SK-N-SH (cell line): ENCODE measurements around the gene TNNC1.

ENCODE experiments used
- NRF1 ChIP-seq: IDR thresholded peaks from 2 replicates; pipeline ENCODE4 v1.6.1; 2012; ENCODE audit warnings: low read depth, mild to moderate bottlenecking, low read length
- RFX5 ChIP-seq: IDR thresholded peaks from 2 replicates; pipeline ENCODE4 v1.6.1; 2012; ENCODE audit warnings: mild to moderate bottlenecking, improper control_type of control experiment, low read length
- TF ChIP-seq, protein P1 (sequence below): fragments of 200-600 bp; sonication (generic); IDR thresholded peaks from 2 replicates; pipeline ENCODE4 v1.6.1; 2017; ENCODE audit warnings: antibody characterized with exemption, mild to moderate bottlenecking, moderate library complexity
- TF ChIP-seq, protein P2 (sequence below): fragments of 150-350 bp; IDR thresholded peaks from 2 replicates; pipeline ENCODE4 v1.6.1; 2017; ENCODE audit warnings: antibody characterized with exemption, low read length, low read depth, borderline replicate concordance

DNA sequence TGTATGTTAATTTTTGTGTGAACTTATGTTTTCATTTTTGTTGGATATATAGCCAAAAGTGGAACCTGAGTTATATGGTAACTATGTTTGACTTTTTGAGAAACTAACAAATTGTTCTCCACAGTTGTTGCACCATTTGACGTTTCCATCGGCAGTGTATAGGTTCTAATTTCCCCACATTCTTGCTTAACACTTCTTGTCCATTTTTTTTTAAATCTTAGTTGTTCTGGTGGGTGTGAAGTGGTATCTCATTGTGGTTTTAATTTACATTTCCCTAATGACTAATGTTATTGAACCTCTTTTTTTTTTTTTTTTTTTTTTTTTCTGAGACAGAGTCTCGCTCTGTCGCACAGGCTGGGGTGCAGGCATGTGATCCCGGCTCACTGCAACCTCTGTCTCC, 9.6 kb upstream of the TNNC1 start:
- TF ChIP-seq, protein P1, sequence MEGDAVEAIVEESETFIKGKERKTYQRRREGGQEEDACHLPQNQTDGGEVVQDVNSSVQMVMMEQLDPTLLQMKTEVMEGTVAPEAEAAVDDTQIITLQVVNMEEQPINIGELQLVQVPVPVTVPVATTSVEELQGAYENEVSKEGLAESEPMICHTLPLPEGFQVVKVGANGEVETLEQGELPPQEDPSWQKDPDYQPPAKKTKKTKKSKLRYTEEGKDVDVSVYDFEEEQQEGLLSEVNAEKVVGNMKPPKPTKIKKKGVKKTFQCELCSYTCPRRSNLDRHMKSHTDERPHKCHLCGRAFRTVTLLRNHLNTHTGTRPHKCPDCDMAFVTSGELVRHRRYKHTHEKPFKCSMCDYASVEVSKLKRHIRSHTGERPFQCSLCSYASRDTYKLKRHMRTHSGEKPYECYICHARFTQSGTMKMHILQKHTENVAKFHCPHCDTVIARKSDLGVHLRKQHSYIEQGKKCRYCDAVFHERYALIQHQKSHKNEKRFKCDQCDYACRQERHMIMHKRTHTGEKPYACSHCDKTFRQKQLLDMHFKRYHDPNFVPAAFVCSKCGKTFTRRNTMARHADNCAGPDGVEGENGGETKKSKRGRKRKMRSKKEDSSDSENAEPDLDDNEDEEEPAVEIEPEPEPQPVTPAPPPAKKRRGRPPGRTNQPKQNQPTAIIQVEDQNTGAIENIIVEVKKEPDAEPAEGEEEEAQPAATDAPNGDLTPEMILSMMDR, result no peak
- TF ChIP-seq RFX5 (no peak), NRF1 (no peak)
- TF ChIP-seq, protein P2, sequence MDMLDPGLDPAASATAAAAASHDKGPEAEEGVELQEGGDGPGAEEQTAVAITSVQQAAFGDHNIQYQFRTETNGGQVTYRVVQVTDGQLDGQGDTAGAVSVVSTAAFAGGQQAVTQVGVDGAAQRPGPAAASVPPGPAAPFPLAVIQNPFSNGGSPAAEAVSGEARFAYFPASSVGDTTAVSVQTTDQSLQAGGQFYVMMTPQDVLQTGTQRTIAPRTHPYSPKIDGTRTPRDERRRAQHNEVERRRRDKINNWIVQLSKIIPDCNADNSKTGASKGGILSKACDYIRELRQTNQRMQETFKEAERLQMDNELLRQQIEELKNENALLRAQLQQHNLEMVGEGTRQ, result no peak
